Kasumi-1 (cell line): ENCODE data around the gene ACTR2.

Experiments
- DNase-seq, 2 experiments: peaks; one replicate each; lab custom pipeline; 2025; lab: John Stamatoyannopoulos, UW

Gene ACTR2

GRCh38 chr2:65278531-65278981 lies 50.9 kb downstream of the ACTR2 start:
- DNase-seq, result peak; percentile 38 to 43

GRCh38 chr2:65279756-65280155 lies 52.1 kb downstream of the ACTR2 start:
- no peak for DNase-seq

- DNase-seq, result no peak
These were observed 54.2 kb downstream of the ACTR2 start for GRCh38 chr2:65281627-65282351.

GRCh38 chr2:65282477-65283053 lies 54.9 kb downstream of the ACTR2 start:
- no peak for DNase-seq

GRCh38 chr2:65287364-65287763 lies 59.7 kb downstream of the ACTR2 start:
- DNase-seq, result no peak

GRCh38 chr2:65291216-65292105 lies 63.8 kb downstream of the ACTR2 start:
- peak in 1 of 2 experiments; percentile 38 for DNase-seq

- DNase-seq, result no peak
These were observed 64.4 kb downstream of the ACTR2 start for GRCh38 chr2:65292106-65292400.

- no peak for DNase-seq
These were observed 64.9 kb downstream of the ACTR2 start for GRCh38 chr2:65292461-65293011.

GRCh38 chr2:65293376-65293775 lies 65.7 kb downstream of the ACTR2 start:
- no peak for DNase-seq

GRCh38 chr2:65294136-65294535 lies 66.5 kb downstream of the ACTR2 start:
- no peak for DNase-seq

GRCh38 chr2:65294701-65295100 lies 67.1 kb downstream of the ACTR2 start:
- no peak for DNase-seq

- DNase-seq, result no peak
These were observed 69.3 kb downstream of the ACTR2 start for GRCh38 chr2:65296971-65297370.

- no peak for DNase-seq
These were observed 69.9 kb downstream of the ACTR2 start for GRCh38 chr2:65297544-65297943.

GRCh38 chr2:65298089-65298488 lies 70.5 kb downstream of the ACTR2 start:
- DNase-seq, result no peak

GRCh38 chr2:65299246-65299645 lies 71.6 kb downstream of the ACTR2 start:
- DNase-seq, result no peak

- no peak for DNase-seq
These were observed 72.6 kb downstream of the ACTR2 start for GRCh38 chr2:65300134-65300760.

GRCh38 chr2:65300761-65301711 lies 73.4 kb downstream of the ACTR2 start:
- DNase-seq, result peak; percentile 79 to 86

- no peak for DNase-seq
These were observed 78.3 kb downstream of the ACTR2 start for GRCh38 chr2:65305934-65306333.

GRCh38 chr2:65309699-65310098 lies 82.1 kb downstream of the ACTR2 start:
- no peak for DNase-seq

GRCh38 chr2:65311049-65311448 lies 83.4 kb downstream of the ACTR2 start:
- DNase-seq, result no peak

GRCh38 chr2:65311596-65311995 lies 84.0 kb downstream of the ACTR2 start:
- no peak for DNase-seq
